GM23338 (cell line): ENCODE measurements around the gene CACNA1B. TPM values are rescaled to one million over a fixed set of nuclear protein-coding genes. Genes with fewer than 3 reads are reported as not detected.

Source experiments
- ATAC-seq: fragments of 200-7000 bp; cut with Tn5 transposase; 3 replicates; pipeline ENCODE4 v1.9.1; 2020
- DNase-seq: peaks from one replicate; pipeline ENCODE4 v3.0.0-alpha.2; 2015; ENCODE audit warnings: low spot score
- H2AFZ ChIP-seq: fragments of 200-600 bp; sonication (generic); 2 replicates; pipeline ENCODE4 v1.8.0; 2016; ENCODE audit warnings: antibody characterized with exemption, mild to moderate bottlenecking, moderate library complexity
- H3F3A ChIP-seq: fragments of 200-600 bp; sonication (generic); replicated peaks from 2 replicates; pipeline ENCODE4 v1.8.0; 2017; ENCODE audit warnings: antibody characterized with exemption, mixed run types, low read depth
- H3K27ac ChIP-seq: fragments of 200-600 bp; sonication (generic); 2 replicates; pipeline ENCODE4 v1.6.1; 2016; ENCODE audit warnings: low read depth
- H3K27me3 ChIP-seq: fragments of 200-600 bp; sonication (generic); 2 replicates; pipeline ENCODE4 v1.8.0; 2016; ENCODE audit warnings: mild to moderate bottlenecking, mixed run types, moderate library complexity; ENCODE audit not compliant: insufficient read depth
- H3K36me3 ChIP-seq: fragments of 200-600 bp; sonication (generic); 2 replicates; pipeline ENCODE4 v1.8.0; 2016; ENCODE audit warnings: mild to moderate bottlenecking; ENCODE audit not compliant: insufficient read depth
- H3K4me1 ChIP-seq: fragments of 200-600 bp; sonication (generic); 2 replicates; pipeline ENCODE4 v1.8.0; 2016; ENCODE audit warnings: mild to moderate bottlenecking, moderate library complexity; ENCODE audit not compliant: insufficient read depth
- H3K4me2 ChIP-seq: fragments of 200-600 bp; sonication (generic); 2 replicates; pipeline ENCODE4 v1.7.1; 2017; ENCODE audit warnings: mixed run types
- H3K4me3 ChIP-seq: fragments of 200-600 bp; sonication (generic); 2 replicates; pipeline ENCODE4 v1.6.1; 2016; ENCODE audit warnings: mixed run types
- H3K79me2 ChIP-seq: fragments of 200-600 bp; sonication (generic); replicated peaks from 2 replicates; pipeline ENCODE4 v1.8.0; 2017; ENCODE audit warnings: mild to moderate bottlenecking; ENCODE audit not compliant: insufficient read depth
- H3K9me2 ChIP-seq: fragments of 200-600 bp; sonication (generic); 2 replicates; pipeline ENCODE4 v1.8.0; 2017; ENCODE audit not compliant: insufficient read depth
- H4K20me1 ChIP-seq: fragments of 200-600 bp; sonication (generic); replicated peaks from 2 replicates; pipeline ENCODE4 v1.8.0; 2017; ENCODE audit warnings: mild to moderate bottlenecking; ENCODE audit not compliant: insufficient read depth
- H3K27ac Mint-ChIP-seq: 2 replicates; pipeline ENCODE4 v1.8.0; 2020; ENCODE audit warnings: inconsistent platforms, mild to moderate bottlenecking, moderate library complexity, mixed read lengths
- H3K27me3 Mint-ChIP-seq: 3 replicates; pipeline ENCODE4 v1.8.0; 2022; ENCODE audit warnings: low read depth, mild to moderate bottlenecking, moderate library complexity, mixed read lengths, inconsistent platforms; ENCODE audit not compliant: insufficient read depth, poor library complexity
- H3K36me3 Mint-ChIP-seq: 3 replicates; pipeline ENCODE4 v1.8.0; 2021; ENCODE audit warnings: low read depth, mild to moderate bottlenecking, inconsistent platforms, moderate library complexity, mixed read lengths
- H3K4me1 Mint-ChIP-seq: 3 replicates; pipeline ENCODE4 v1.8.0; 2020; ENCODE audit warnings: mild to moderate bottlenecking, inconsistent platforms, mixed read lengths
- H3K4me3 Mint-ChIP-seq: 3 replicates; pipeline ENCODE4 v1.8.0; 2021; ENCODE audit warnings: moderate library complexity, mild to moderate bottlenecking, inconsistent platforms, mixed read lengths
- H3K9me3 Mint-ChIP-seq: 3 replicates; pipeline ENCODE4 v1.8.0; 2020; ENCODE audit warnings: moderate library complexity, mild to moderate bottlenecking, inconsistent platforms, mixed read lengths
- CREB1 ChIP-seq: fragments of 250-450 bp; sonication (Bioruptor Pico); IDR thresholded peaks from 2 replicates; pipeline ENCODE4 v1.5.0; 2020; ENCODE audit warnings: low read depth, mild to moderate bottlenecking, moderate library complexity
- EZH2 ChIP-seq: fragments of 200-600 bp; sonication (generic); IDR thresholded peaks from one replicate; pipeline ENCODE4 v1.8.0; 2017; ENCODE audit warnings: antibody characterized with exemption, mild to moderate bottlenecking, low read depth; ENCODE audit not compliant: unreplicated experiment
- EZH2phosphoT487 ChIP-seq: fragments of 200-600 bp; sonication (generic); IDR thresholded peaks from one replicate; pipeline ENCODE4 v1.8.1; 2018; ENCODE audit warnings: antibody characterized with exemption; ENCODE audit not compliant: unreplicated experiment
- JUNB ChIP-seq: IDR thresholded peaks from one replicate; pipeline ENCODE4 v1.6.1; 2016; ENCODE audit warnings: antibody characterized with exemption; ENCODE audit not compliant: unreplicated experiment
- NANOG ChIP-seq: IDR thresholded peaks from 2 replicates; pipeline ENCODE4 v1.6.1; 2016; ENCODE audit warnings: antibody characterized with exemption, borderline replicate concordance
- POLR2AphosphoS5 ChIP-seq: IDR thresholded peaks from 2 replicates; pipeline ENCODE4 v1.6.1; 2016; ENCODE audit warnings: antibody characterized with exemption, low read depth
- STAT1 ChIP-seq: IDR thresholded peaks from one replicate; pipeline ENCODE4 v1.6.1; 2016; ENCODE audit warnings: antibody characterized with exemption; ENCODE audit not compliant: unreplicated experiment
- ZNF114 ChIP-seq: fragments of 250-450 bp; sonication (Bioruptor Pico); IDR thresholded peaks from 2 replicates; pipeline ENCODE4 v1.5.0; 2020; ENCODE audit warnings: mild to moderate bottlenecking, moderate library complexity
- ZNF331 ChIP-seq: fragments of 250-450 bp; sonication (Bioruptor Pico); IDR thresholded peaks from 2 replicates; pipeline ENCODE4 v1.5.0; 2020; ENCODE audit warnings: low read depth, mild to moderate bottlenecking, moderate library complexity
- polyA plus RNA-seq: library from polyadenylated mRNA; unstranded; fragments of >200 nt; fragmentation: Nextera tagmentation; extraction: Ambion mirVana; gene quantifications from 2 replicates; pipeline ENCODE4 v1.2.1, GENCODE V29; 2016
- total RNA-seq: library from RNA; depleted of rRNA; stranded (reverse); fragments of >200 nt; shearing (Covaris generic); gene quantifications from 2 replicates; pipeline ENCODE4 v1.2.3, GENCODE V29; 2014
- TF ChIP-seq, protein P1 (sequence below), 2 experiments: fragments of 200-600 bp in 1 of 2; sonication (generic) in 1 of 2; conservative IDR thresholded peaks; 2 replicates each; pipeline versions ENCODE4 v1.5.1 to v1.6.1; 2016 to 2017; ENCODE audit warnings: antibody characterized with exemption in 2 of 2, low read depth in 2 of 2, mild to moderate bottlenecking in 2 of 2, moderate library complexity in 1 of 2
- TF ChIP-seq, protein P2 (sequence below): IDR thresholded peaks from 2 replicates; pipeline ENCODE4 v1.6.1; 2016; ENCODE audit warnings: antibody characterized with exemption
- TF ChIP-seq, protein P3 (sequence below): IDR thresholded peaks from one replicate; pipeline ENCODE4 v1.6.1; 2018; ENCODE audit warnings: antibody characterized with exemption; ENCODE audit not compliant: unreplicated experiment
- TF ChIP-seq, protein P4 (sequence below): fragments of 250-450 bp; sonication (Bioruptor Pico); IDR thresholded peaks from 2 replicates; pipeline ENCODE4 v1.5.0; 2020; ENCODE audit warnings: mild to moderate bottlenecking, moderate library complexity

Gene CACNA1B
- total and polyA plus RNA-seq, 2 experiments from 2014 or later, result 1.1 to 10.4 TPM

DNA sequence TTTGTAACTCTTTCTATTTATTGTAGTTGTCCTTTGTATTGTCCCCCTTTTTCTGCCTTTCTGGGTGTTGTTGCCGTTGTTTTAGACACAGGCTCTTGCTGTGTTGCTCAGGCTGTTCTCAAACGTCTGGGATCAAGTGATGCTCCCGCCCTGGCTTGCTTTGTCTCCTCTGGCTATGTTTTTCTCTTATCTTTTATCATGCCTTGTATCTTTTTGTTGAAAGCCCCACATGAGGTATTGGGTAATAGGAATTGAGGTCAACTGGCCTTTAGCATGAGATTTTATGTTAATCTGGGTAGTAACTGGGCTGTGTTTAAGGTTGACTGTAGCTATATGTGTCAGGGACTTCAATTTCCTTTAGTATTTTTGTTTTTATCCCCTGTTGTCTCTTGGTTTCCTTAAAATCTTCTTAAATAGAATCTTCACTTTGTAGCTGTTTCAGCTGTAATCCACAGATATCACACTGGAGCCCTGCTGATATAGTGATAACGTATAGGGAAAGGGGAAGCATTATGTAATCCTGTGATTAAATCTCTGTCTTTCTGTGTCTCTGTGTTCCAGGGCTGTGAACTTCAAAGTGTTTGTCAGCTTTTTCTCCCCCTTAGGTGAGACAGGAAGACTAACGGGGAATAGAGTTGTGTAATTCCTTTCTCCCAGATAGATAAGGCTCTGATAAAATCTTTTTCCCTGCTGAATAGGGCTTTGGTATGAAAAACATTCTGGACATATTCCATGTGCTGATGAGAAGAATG lies 25.9 kb upstream of the CACNA1B start:
- Mint-ChIP-seq H3K36me3 (no peaks in the 10 kb centered on the region), H3K4me1 (peaks cover 7% of the 10 kb centered on the region; the same call in 2 of the 3 replicates), H3K27ac (no peak overlapping the region), H3K9me3 (peaks cover 12% of the 10 kb centered on the region; the same call in 2 of the 3 replicates), H3K4me3 (no peak overlapping the region), H3K27me3 (no peaks in the 10 kb centered on the region)
- no peaks in the 10 kb centered on the region for H3K9me2 ChIP-seq
- no peaks in the 10 kb centered on the region for H3K4me1 ChIP-seq
- ATAC-seq (peak; percentile 62), DNase-seq (no peak)
- H3K4me3 ChIP-seq, result no peak overlapping the region
- no peaks in the 10 kb centered on the region for H3F3A ChIP-seq
- H2AFZ ChIP-seq, result no peak overlapping the region
- H4K20me1 ChIP-seq, result no peaks in the 10 kb centered on the region
- H3K79me2 ChIP-seq, result no peaks in the 10 kb centered on the region
- H3K27me3 ChIP-seq, result no peaks in the 10 kb centered on the region
- no peak for TF ChIP-seq CREB1 (CRISPR knock-in tag)
- TF ChIP-seq EZH2phosphoT487, result no peak
- no peak for TF ChIP-seq STAT1
- TF ChIP-seq ZNF331, result no peak
- no peak for TF ChIP-seq NANOG
- no peak for TF ChIP-seq ZNF114 (CRISPR knock-in tag)
- TF ChIP-seq POLR2AphosphoS5, result no peak
- TF ChIP-seq, protein P1, sequence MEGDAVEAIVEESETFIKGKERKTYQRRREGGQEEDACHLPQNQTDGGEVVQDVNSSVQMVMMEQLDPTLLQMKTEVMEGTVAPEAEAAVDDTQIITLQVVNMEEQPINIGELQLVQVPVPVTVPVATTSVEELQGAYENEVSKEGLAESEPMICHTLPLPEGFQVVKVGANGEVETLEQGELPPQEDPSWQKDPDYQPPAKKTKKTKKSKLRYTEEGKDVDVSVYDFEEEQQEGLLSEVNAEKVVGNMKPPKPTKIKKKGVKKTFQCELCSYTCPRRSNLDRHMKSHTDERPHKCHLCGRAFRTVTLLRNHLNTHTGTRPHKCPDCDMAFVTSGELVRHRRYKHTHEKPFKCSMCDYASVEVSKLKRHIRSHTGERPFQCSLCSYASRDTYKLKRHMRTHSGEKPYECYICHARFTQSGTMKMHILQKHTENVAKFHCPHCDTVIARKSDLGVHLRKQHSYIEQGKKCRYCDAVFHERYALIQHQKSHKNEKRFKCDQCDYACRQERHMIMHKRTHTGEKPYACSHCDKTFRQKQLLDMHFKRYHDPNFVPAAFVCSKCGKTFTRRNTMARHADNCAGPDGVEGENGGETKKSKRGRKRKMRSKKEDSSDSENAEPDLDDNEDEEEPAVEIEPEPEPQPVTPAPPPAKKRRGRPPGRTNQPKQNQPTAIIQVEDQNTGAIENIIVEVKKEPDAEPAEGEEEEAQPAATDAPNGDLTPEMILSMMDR (conservative IDR thresholded peaks at IDR 0.05; ENCODE audit: low read depth in 2 of 2), result no peak
- TF ChIP-seq, protein P2, sequence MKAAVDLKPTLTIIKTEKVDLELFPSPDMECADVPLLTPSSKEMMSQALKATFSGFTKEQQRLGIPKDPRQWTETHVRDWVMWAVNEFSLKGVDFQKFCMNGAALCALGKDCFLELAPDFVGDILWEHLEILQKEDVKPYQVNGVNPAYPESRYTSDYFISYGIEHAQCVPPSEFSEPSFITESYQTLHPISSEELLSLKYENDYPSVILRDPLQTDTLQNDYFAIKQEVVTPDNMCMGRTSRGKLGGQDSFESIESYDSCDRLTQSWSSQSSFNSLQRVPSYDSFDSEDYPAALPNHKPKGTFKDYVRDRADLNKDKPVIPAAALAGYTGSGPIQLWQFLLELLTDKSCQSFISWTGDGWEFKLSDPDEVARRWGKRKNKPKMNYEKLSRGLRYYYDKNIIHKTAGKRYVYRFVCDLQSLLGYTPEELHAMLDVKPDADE, result no peak
- TF ChIP-seq JUNB, result no peak
- TF ChIP-seq EZH2, result no peak
- TF ChIP-seq, protein P3, sequence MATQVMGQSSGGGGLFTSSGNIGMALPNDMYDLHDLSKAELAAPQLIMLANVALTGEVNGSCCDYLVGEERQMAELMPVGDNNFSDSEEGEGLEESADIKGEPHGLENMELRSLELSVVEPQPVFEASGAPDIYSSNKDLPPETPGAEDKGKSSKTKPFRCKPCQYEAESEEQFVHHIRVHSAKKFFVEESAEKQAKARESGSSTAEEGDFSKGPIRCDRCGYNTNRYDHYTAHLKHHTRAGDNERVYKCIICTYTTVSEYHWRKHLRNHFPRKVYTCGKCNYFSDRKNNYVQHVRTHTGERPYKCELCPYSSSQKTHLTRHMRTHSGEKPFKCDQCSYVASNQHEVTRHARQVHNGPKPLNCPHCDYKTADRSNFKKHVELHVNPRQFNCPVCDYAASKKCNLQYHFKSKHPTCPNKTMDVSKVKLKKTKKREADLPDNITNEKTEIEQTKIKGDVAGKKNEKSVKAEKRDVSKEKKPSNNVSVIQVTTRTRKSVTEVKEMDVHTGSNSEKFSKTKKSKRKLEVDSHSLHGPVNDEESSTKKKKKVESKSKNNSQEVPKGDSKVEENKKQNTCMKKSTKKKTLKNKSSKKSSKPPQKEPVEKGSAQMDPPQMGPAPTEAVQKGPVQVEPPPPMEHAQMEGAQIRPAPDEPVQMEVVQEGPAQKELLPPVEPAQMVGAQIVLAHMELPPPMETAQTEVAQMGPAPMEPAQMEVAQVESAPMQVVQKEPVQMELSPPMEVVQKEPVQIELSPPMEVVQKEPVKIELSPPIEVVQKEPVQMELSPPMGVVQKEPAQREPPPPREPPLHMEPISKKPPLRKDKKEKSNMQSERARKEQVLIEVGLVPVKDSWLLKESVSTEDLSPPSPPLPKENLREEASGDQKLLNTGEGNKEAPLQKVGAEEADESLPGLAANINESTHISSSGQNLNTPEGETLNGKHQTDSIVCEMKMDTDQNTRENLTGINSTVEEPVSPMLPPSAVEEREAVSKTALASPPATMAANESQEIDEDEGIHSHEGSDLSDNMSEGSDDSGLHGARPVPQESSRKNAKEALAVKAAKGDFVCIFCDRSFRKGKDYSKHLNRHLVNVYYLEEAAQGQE, result no peak
- TF ChIP-seq, protein P4, sequence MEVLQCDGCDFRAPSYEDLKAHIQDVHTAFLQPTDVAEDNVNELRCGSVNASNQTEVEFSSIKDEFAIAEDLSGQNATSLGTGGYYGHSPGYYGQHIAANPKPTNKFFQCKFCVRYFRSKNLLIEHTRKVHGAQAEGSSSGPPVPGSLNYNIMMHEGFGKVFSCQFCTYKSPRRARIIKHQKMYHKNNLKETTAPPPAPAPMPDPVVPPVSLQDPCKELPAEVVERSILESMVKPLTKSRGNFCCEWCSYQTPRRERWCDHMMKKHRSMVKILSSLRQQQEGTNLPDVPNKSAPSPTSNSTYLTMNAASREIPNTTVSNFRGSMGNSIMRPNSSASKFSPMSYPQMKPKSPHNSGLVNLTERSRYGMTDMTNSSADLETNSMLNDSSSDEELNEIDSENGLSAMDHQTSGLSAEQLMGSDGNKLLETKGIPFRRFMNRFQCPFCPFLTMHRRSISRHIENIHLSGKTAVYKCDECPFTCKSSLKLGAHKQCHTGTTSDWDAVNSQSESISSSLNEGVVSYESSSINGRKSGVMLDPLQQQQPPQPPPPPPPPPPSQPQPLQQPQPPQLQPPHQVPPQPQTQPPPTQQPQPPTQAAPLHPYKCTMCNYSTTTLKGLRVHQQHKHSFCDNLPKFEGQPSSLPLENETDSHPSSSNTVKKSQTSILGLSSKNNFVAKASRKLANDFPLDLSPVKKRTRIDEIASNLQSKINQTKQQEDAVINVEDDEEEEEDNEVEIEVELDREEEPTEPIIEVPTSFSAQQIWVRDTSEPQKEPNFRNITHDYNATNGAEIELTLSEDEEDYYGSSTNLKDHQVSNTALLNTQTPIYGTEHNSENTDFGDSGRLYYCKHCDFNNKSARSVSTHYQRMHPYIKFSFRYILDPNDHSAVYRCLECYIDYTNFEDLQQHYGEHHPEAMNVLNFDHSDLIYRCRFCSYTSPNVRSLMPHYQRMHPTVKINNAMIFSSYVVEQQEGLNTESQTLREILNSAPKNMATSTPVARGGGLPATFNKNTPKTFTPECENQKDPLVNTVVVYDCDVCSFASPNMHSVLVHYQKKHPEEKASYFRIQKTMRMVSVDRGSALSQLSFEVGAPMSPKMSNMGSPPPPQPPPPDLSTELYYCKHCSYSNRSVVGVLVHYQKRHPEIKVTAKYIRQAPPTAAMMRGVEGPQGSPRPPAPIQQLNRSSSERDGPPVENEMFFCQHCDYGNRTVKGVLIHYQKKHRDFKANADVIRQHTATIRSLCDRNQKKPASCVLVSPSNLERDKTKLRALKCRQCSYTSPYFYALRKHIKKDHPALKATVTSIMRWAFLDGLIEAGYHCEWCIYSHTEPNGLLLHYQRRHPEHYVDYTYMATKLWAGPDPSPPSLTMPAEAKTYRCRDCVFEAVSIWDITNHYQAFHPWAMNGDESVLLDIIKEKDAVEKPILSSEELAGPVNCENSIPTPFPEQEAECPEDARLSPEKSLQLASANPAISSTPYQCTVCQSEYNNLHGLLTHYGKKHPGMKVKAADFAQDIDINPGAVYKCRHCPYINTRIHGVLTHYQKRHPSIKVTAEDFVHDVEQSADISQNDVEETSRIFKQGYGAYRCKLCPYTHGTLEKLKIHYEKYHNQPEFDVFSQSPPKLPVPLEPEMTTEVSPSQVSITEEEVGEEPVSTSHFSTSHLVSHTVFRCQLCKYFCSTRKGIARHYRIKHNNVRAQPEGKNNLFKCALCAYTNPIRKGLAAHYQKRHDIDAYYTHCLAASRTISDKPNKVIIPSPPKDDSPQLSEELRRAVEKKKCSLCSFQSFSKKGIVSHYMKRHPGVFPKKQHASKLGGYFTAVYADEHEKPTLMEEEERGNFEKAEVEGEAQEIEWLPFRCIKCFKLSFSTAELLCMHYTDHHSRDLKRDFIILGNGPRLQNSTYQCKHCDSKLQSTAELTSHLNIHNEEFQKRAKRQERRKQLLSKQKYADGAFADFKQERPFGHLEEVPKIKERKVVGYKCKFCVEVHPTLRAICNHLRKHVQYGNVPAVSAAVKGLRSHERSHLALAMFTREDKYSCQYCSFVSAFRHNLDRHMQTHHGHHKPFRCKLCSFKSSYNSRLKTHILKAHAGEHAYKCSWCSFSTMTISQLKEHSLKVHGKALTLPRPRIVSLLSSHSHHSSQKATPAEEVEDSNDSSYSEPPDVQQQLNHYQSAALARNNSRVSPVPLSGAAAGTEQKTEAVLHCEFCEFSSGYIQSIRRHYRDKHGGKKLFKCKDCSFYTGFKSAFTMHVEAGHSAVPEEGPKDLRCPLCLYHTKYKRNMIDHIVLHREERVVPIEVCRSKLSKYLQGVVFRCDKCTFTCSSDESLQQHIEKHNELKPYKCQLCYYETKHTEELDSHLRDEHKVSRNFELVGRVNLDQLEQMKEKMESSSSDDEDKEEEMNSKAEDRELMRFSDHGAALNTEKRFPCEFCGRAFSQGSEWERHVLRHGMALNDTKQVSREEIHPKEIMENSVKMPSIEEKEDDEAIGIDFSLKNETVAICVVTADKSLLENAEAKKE (CRISPR knock-in tag), result no peak
- no peak overlapping the region for H3K4me2 ChIP-seq
- H3K27ac ChIP-seq, result no peak overlapping the region
- H3K36me3 ChIP-seq, result no peaks in the 10 kb centered on the region
